Ramos (cell line): ENCODE data around the gene ELAPOR1.

Source experiments
- in situ Hi-C: fragments of 300-500 bp; cut with MboI; formaldehyde crosslinking; loops from one replicate; pipeline ENCODE4 v1.14.3; 2022; ENCODE audit warnings: low sequenced_read_pairs; ENCODE audit not compliant: unreplicated experiment

The ELAPOR1 gene

GRCh38 chr1:109095631-109096030, 18.3 kb upstream of the ELAPOR1 start:
- in situ Hi-C loops: no loop called here

DNA sequence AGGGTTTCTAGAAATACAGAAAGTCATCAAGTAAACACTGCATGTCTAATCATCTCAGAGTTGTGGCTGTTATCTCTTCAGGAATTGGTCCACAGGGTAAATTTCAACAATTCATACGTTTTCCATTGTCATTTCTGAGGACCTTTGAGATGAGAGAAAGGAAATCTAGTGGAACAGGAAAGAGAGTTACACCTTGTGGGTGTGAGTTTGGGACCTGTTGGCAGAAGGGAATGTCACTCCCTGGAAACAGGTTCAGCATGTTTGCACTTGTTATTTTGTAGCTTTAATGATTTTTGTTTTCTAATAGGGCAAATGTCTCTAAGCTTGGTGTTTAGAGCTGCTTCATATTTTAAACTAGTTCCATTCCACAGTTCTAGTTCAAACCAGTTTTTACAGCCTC, 17.8 kb upstream of the ELAPOR1 start:
- in situ Hi-C loops: no loop called here

- in situ Hi-C loops: loop anchor here (10.0 kb wide), 1 partner anchor 405 kb away; the partner anchor contains the start of gene PRPF38B
Measured at GRCh38 chr1:109099938-109100773, 13.8 kb upstream of the ELAPOR1 start.

DNA sequence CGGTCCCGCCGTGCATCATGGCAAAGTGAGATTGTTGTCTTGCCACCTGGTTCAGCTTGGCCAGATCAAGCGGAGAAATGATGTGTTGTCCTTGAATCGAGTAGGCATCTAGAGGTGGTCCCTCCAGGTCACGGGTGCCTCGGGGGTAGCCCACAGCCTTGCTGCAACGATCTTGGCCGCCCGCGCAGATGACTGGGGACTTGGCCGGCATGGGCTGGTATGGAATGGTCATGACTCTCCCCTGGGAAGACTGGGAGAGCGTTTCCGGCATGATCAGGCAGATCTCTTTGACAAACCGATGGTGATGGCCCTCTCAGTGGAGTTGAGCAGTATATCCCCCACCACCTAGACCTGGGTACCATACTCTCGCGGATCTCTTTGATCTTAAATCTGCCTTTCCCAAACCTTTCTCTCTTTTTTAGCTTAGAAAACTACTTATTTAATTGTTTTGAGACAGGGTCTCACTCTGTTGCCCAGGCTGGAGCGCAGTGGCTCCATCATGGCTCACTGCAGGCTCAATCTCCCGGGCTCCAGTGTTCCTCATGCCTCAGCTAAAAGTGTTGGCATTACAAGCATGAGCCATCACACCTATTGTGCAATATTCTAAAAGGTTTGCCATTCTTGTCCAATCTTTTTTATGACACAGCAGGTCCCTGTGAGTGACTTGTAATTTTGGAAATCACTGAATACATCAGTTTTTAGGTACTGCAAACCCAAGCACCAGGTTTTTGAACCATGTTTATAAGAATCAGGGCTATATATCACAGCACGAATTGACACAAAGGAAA, 9.4 kb upstream of the ELAPOR1 start:
- in situ Hi-C loops: loop anchor here (10.0 kb wide), 1 partner anchor 410 kb away; the partner anchor contains the start of gene PRPF38B

- in situ Hi-C loops: loop anchor here (10.0 kb wide), 1 partner anchor 411 kb away; the partner anchor contains the start of gene PRPF38B
Measured at GRCh38 chr1:109105881-109106280, 8.0 kb upstream of the ELAPOR1 start.

- in situ Hi-C loops: loop anchor here (10.0 kb wide), 1 partner anchor 413 kb away; the partner anchor contains the start of gene PRPF38B
Measured at GRCh38 chr1:109107785-109108184, 6.1 kb upstream of the ELAPOR1 start.

DNA sequence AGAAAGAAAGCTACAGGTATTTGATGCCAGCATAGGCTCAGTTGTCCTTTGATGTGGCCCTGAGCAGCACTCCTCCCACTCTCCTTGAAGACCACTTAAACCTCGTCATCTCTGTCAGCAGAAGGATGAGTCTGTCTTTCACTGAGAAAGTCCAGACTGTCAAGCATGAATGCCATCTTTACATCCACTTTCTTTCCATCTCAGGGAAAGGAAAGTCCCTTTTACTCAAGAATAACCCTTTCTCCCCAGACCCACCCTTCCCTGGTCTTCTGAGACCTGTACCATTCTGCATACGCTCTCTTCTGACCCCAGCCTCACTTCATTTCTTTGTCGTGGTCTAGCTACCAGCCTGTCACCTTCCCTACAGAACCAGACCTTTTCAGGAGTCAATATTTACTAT, 4.0 kb upstream of the ELAPOR1 start:
- in situ Hi-C loops: loop anchor here (10.0 kb wide), 2 partner anchors 275 to 415 kb away; partner anchors contain the start of gene PRPF38B

DNA sequence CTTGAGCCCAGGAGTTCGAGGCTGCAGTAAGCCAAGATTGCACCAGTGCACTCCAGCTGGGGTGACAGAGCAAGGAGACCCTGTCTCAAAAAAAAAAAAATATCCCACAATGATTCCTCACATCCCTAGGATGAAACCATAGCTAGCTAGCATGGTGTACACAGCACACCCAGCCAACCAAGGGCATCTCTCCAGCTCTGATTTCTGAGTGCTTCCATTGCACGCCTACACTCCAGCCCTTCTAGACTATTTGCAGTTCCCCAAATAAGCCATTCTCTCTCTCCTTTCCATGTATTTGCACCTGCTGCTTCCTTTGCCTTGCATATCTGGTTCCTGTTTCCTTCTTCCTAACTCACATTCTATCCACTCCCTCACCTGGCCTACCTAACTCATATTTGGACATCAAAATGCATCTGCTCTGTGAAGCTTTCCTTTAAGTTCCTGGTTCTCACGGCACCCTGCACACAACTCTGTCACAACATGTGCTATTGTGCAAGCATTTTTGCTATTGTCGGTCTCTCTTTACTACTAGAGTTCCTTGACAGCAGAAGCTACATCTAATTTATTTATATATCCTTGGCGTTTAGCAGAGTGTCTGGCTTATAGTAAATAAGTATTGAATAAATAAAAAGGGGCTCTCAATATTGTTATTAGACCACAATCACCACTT, 2.4 kb upstream of the ELAPOR1 start:
- in situ Hi-C loops: loop anchor here (10.0 kb wide), 1 partner anchor 277 kb away; no protein-coding TSS in a partner anchor

DNA sequence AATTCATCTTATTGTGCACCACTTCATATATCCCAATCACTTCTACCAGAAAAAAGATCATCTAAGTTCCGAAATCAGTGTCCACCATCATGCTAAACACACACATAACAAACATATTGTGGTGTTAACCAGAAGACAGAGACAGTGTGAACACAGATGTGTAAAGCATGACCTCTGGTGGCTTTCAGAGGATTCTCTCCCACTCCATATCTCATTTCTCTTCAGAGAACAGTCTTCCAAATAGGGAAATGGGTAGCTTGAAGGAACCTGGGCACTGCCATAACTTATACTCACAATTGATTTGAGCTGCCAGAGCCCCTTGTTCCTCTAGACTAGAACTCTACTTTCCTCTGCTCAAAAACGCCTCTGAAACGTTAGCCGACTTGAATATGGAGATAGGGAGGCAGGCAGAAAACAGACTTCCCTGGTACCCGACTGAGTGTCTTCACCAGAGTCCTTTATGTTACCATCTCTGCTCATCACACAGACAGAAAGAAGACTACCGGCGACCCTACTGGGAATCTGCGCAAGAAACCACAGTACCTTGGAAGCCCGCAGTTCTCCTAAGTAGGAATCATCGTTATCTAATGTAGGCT, 1.8 kb upstream of the ELAPOR1 start:
- in situ Hi-C loops: loop anchor here (10.0 kb wide), 1 partner anchor 277 kb away; no protein-coding TSS in a partner anchor

DNA sequence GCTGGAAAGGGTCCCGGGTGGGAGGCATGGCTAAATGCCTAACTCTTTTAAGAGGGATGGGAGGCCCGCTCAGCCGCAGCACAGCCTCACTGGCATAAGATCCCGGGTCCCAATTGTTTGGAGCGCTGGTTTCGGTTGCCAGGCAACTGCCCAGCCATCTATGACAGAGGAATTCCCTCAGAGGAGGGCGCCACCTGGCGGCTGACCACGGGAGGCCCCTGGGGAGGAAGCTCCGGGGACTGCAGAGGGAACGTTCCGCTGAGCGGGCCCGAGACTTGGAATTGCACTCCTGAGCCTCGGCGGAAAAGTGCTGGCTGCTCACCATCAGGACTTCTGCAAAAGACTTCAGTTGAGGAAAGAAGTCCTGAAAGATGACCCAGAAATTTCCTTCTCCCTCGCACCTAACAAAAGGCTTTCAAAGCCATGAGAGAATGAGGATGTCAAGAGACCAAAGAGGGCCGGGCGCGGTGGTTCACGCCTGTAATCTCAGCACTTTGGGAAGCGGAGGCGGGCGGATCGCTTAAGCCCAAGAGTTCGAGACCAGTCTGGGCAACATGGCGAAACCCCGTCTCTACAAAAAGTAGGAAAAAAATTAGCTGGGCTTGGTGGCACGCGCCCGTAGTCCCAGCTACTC, 1.1 kb upstream of the ELAPOR1 start:
- in situ Hi-C loops: loop anchor here (10.0 kb wide), 1 partner anchor 278 kb away; no protein-coding TSS in a partner anchor

DNA sequence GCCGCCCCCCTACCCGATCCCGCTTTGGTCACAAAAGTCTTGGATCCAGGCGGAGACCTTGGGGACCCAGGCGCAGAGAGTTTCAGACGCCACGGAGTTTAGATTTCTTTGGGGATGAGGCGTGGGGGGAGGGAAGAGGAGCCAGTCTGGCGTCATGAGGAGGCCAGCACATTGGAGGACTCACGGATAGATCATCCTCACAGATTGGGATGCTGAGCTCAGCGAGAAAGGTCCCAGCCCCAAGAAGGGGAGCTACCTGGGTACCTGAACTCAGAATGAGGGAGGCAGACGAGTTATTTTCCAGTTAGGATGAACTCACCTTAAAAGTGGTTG, 393 bp downstream of the ELAPOR1 start:
- in situ Hi-C loops: loop anchor here (10.0 kb wide), 1 partner anchor 280 kb away; no protein-coding TSS in a partner anchor

GRCh38 chr1:109115685-109116084, 1.8 kb downstream of the ELAPOR1 start:
- in situ Hi-C loops: loop anchor here (10.0 kb wide), 1 partner anchor 281 kb away; no protein-coding TSS in a partner anchor

DNA sequence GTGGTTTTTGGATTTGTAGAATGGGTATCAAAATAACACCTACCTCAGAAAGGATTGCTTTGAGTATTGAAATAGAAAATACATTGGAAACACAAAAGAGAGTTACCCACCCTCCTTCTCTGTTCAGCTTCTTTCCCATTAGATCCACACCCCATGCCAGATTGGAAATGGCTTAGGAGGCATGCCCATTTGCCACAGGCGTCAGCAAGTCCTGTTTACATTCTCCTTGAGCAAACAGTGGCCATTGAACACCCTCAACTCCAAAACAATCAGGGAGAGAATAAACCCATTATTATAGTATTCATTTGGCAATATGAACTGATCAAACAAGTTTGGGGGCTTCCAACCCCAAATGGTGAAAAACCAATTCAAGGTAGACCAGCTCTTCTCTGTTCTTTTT, 2.4 kb downstream of the ELAPOR1 start:
- in situ Hi-C loops: loop anchor here (10.0 kb wide), 1 partner anchor 281 kb away; no protein-coding TSS in a partner anchor

GRCh38 chr1:109118089-109118488, 4.2 kb downstream of the ELAPOR1 start:
- in situ Hi-C loops: loop anchor here (10.0 kb wide), 1 partner anchor 283 kb away; no protein-coding TSS in a partner anchor

DNA sequence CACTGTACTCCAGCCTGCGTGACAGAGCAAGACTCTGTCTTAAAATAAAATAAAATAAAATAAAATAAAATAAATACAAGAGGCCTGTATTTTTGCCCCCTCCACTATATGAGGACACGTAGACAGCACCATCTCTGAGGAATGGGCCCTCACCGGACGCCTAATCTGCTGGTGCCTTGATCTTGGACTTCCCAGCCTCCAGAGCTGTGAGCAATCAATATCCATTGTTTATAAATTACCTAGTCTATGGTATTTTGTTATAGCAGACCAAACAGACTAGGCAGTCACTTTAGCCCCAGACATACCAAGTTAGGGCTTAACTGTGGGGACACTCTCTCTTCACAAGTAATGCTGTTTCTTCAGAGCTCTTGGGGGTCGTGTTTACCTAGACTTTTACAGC, 6.4 kb downstream of the ELAPOR1 start:
- in situ Hi-C loops: no loop called here

GRCh38 chr1:109131059-109131458, 17.1 kb downstream of the ELAPOR1 start:
- in situ Hi-C loops: no loop called here

- in situ Hi-C loops: no loop called here
Measured at GRCh38 chr1:109131800-109132199, 17.9 kb downstream of the ELAPOR1 start.

DNA sequence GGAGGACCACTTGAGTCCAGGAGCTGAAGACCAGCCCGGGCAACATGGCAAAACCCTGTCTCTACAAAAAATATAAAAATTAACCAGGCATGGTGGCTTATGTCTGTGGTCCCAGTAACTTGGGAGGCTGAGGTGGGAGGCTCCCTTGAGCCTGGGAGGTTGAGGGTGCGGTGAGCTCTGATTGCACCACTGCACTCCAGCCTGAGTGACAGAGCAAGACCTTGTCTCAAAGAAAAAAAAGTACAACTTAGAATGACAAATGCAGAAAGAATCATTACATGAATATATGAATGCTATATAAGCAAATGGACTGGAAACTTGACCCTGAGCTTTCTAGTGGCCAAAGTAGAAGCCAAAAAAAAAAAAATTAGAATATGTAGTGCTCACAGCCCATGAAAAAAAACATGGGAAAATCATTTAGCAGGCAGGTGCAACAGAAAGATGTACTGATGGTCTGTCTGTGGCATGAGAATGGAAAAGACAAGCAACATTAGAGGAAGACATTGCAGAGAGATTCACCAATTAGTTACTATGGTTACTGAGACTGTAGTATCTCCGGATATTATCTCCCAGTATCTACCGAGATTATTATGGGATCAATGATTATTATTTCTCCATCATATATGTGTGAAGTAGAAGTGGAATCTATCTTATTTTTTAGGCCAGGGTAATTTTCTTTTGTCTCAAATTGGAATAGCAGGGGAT, 19.2 kb downstream of the ELAPOR1 start:
- in situ Hi-C loops: no loop called here

DNA sequence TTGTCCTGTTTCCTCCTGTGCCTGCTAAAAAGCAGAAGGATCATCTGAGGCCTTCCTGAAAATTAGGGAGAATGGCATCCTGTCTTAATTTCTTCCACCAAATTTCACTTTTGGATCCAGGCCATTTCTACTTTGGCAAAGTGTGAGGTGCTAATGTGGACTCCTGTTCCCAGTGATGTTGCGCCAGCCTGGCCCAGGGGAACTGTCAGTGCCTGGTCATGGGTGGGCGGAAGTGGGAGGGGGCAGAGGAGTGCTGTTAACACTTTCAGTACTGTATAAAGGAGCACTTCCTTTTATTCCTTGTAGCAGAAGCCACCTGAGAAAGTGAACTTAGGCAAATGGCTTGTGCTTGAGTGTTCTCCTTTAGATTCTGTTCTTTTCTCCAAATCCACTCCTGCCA, 19.9 kb downstream of the ELAPOR1 start:
- in situ Hi-C loops: no loop called here
